22Rv1 (cell line): Measurements from ENCODE around the gene KIAA1549.

Experiments used
- H3K27ac ChIP-seq: fragments of 450-650 bp; 2 replicates; pipeline ENCODE4 v1.5.1; 2017
- CTCF ChIP-seq: fragments of 450-650 bp; IDR thresholded peaks from 2 replicates; pipeline ENCODE4 v1.5.1; 2017; ENCODE audit warnings: mild to moderate bottlenecking
- ZFX ChIP-seq: fragments of 450-650 bp; IDR thresholded peaks from 2 replicates; pipeline ENCODE4 v1.6.1; 2017; ENCODE audit warnings: antibody characterized with exemption, borderline replicate concordance

The KIAA1549 gene

GRCh38 chr7:138961159-138961558 lies 20.0 kb downstream of the KIAA1549 start:
- H3K27ac ChIP-seq = peak overlapping the region; percentile 69
- TF ChIP-seq ZFX (no peak), CTCF (no peak)

GRCh38 chr7:138958391-138958956 lies 22.7 kb downstream of the KIAA1549 start:
- no peak for TF ChIP-seq ZFX
- no peak for TF ChIP-seq CTCF
- H3K27ac ChIP-seq = no peak overlapping the region

GRCh38 chr7:138957753-138958390 lies 23.3 kb downstream of the KIAA1549 start:
- TF ChIP-seq CTCF (no peak), ZFX (no peak)
- H3K27ac ChIP-seq = no peak overlapping the region

GRCh38 chr7:138957217-138957616 lies 24.0 kb downstream of the KIAA1549 start:
- no peak overlapping the region for H3K27ac ChIP-seq
- TF ChIP-seq CTCF = no peak
- no peak for TF ChIP-seq ZFX

GRCh38 chr7:138954545-138955475 lies 26.4 kb downstream of the KIAA1549 start:
- no peak overlapping the region for H3K27ac ChIP-seq
- TF ChIP-seq ZFX = no peak
- no peak for TF ChIP-seq CTCF

- no peak overlapping the region for H3K27ac ChIP-seq
- TF ChIP-seq CTCF (no peak), ZFX (no peak)
These were observed 28.4 kb downstream of the KIAA1549 start for GRCh38 chr7:138952791-138953190.

GRCh38 chr7:138951953-138952352 lies 29.2 kb downstream of the KIAA1549 start:
- TF ChIP-seq CTCF (no peak), ZFX (no peak)
- no peak overlapping the region for H3K27ac ChIP-seq
